ENCODE results near the gene MERTK.
"Not testable (repeated sequence)": the region's sequence is repeated elsewhere in the genome, so short reads cannot be mapped to it uniquely, and the experiment has no call there.

The MERTK gene

GRCh38 chr2:111898703-111899514 is 502 bp downstream of the MERTK start:
- under 1% methylated on average over 70 of the region's 70 CpGs for WGBS

GRCh38 chr2:111900859-111901258 is 2.5 kb downstream of the MERTK start:
- Histone ChIP-seq H3K36me3 (ENCODE audit: insufficient read depth, low read length) (no peaks in the 10 kb centered on the region), H3K9ac (ENCODE audit: low read depth, low read length) (no peak overlapping the region), H3K4me1 (ENCODE audit: insufficient read depth, low read length) (peaks cover 21% of the 10 kb centered on the region), H3K4me3 (ENCODE audit: low read length) (no peak overlapping the region), H3K27me3 (ENCODE audit: insufficient read depth, low read length) (peaks cover 35% of the 10 kb centered on the region), H3K27ac (ENCODE audit: low read depth, low read length) (no peak overlapping the region), H3K9me3 (ENCODE audit: insufficient read depth, low read depth, low read length) (no peaks in the 10 kb centered on the region)
- 43% methylated on average over 3 of the region's 3 CpGs for WGBS

More at GRCh38 chr2:111898703-111899514, 502 bp downstream of the MERTK start:
- no peaks in the 10 kb centered on the region for H3K36me3 ChIP-seq (ENCODE audit: insufficient read depth, low read length)
- peak overlapping the region; percentile 59 for H3K9ac ChIP-seq (ENCODE audit: low read depth, low read length)
- H3K4me3 ChIP-seq (ENCODE audit: low read length) = peak overlapping the region; percentile 90
- H3K4me1 ChIP-seq (ENCODE audit: insufficient read depth, low read length) = peaks cover 15% of the 10 kb centered on the region
- H3K9me3 ChIP-seq (ENCODE audit: insufficient read depth, low read depth, low read length) = no peaks in the 10 kb centered on the region
- peak overlapping the region; percentile 46; the same call in 1 of the 2 replicates for H3K27ac ChIP-seq (ENCODE audit: low read depth, low read length)
- H3K27me3 ChIP-seq (ENCODE audit: insufficient read depth, low read length) = peaks cover 35% of the 10 kb centered on the region

GRCh38 chr2:111903516-111903915 is 5.1 kb downstream of the MERTK start:
- peaks cover 22% of the 10 kb centered on the region for H3K27me3 ChIP-seq (ENCODE audit: insufficient read depth, low read length)
- whole genome bisulfite sequencing = 30% methylated on average over 2 of the region's 3 CpGs
- H3K9ac ChIP-seq (ENCODE audit: low read depth, low read length) = no peak overlapping the region
- H3K9me3 ChIP-seq (ENCODE audit: insufficient read depth, low read depth, low read length) = no peaks in the 10 kb centered on the region
- peaks cover 34% of the 10 kb centered on the region for H3K4me1 ChIP-seq (ENCODE audit: insufficient read depth, low read length)
- H3K27ac ChIP-seq (ENCODE audit: low read depth, low read length) = no peak overlapping the region
- H3K4me3 ChIP-seq (ENCODE audit: low read length) = no peak overlapping the region
- H3K36me3 ChIP-seq (ENCODE audit: insufficient read depth, low read length) = no peaks in the 10 kb centered on the region

DNA sequence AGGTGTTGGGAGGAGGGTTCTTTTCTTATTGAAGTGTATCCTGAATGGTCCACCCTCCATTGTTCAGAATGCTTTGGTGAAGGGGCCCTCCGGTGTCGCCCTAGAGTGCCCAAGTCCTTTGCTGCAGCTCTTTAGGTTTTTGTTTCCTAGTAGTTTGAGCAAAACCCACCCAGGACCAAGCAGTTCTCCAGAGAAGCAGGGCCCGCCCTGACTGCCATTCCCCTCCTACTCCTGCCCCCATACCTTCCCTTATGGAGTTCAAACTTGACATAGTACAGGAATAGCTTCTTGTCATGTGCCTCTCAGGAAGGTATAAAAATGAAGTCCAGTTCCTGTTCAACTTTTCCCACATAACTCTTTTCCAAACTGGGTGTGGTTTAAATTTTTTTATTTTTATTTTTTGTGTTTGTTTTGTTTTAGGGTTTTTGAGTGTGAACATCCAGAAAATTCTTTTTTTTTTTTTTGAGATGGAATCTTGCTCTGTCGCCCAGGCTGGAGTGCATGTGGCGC is 5.6 kb downstream of the MERTK start:
- H3K4me1 ChIP-seq (ENCODE audit: insufficient read depth, low read length) = peaks cover 39% of the 10 kb centered on the region
- no peak overlapping the region for H3K4me3 ChIP-seq (ENCODE audit: low read length)
- H3K9ac ChIP-seq (ENCODE audit: low read depth, low read length) = no peak overlapping the region
- peaks cover 19% of the 10 kb centered on the region for H3K27me3 ChIP-seq (ENCODE audit: insufficient read depth, low read length)
- H3K27ac ChIP-seq (ENCODE audit: low read depth, low read length) = no peak overlapping the region
- no peaks in the 10 kb centered on the region for H3K9me3 ChIP-seq (ENCODE audit: insufficient read depth, low read depth, low read length)
- 69% methylated on average over 5 of the region's 5 CpGs for WGBS
- no peaks in the 10 kb centered on the region for H3K36me3 ChIP-seq (ENCODE audit: insufficient read depth, low read length)

- Histone ChIP-seq H3K36me3 (ENCODE audit: insufficient read depth, low read length) (no peaks in the 10 kb centered on the region), H3K9me3 (ENCODE audit: insufficient read depth, low read depth, low read length) (no peaks in the 10 kb centered on the region), H3K27me3 (ENCODE audit: insufficient read depth, low read length) (peaks cover 10% of the 10 kb centered on the region), H3K27ac (ENCODE audit: low read depth, low read length) (no peak overlapping the region), H3K4me3 (ENCODE audit: low read length) (no peak overlapping the region), H3K9ac (ENCODE audit: low read depth, low read length) (no peak overlapping the region), H3K4me1 (ENCODE audit: insufficient read depth, low read length) (peaks cover 40% of the 10 kb centered on the region)
- 86% methylated on average over 10 of the region's 10 CpGs for WGBS
These were observed 6.5 kb downstream of the MERTK start for GRCh38 chr2:111904726-111905474.

DNA sequence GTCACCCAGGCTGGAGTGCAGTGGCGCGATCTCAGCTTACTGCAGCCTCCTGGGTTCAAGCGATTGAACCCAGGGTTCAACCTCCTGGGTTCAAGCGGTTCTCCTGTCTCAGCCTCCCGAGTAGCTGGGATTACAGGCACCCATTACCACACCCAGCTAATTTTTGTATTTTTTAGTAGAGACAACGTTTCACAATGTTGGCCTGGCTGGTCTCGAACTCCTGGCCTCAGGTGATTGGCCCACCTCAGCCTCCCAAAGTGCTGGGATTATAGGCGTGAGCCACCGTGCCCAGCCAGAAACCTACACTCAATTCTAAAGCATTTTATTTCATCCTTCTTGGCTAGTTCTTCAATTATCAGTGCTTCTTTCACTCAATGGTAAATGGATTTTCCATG is 7.1 kb downstream of the MERTK start:
- H3K9me3 ChIP-seq (ENCODE audit: insufficient read depth, low read depth, low read length); H3K27ac ChIP-seq (ENCODE audit: low read depth, low read length); H3K27me3 ChIP-seq (ENCODE audit: insufficient read depth, low read length); H3K36me3 ChIP-seq (ENCODE audit: insufficient read depth, low read length); H3K9ac ChIP-seq (ENCODE audit: low read depth, low read length); H3K4me3 ChIP-seq (ENCODE audit: low read length): not testable (repeated sequence)
- peaks cover 37% of the 10 kb centered on the region for H3K4me1 ChIP-seq (ENCODE audit: insufficient read depth, low read length)
- WGBS = 92% methylated on average over 9 of the region's 9 CpGs

DNA sequence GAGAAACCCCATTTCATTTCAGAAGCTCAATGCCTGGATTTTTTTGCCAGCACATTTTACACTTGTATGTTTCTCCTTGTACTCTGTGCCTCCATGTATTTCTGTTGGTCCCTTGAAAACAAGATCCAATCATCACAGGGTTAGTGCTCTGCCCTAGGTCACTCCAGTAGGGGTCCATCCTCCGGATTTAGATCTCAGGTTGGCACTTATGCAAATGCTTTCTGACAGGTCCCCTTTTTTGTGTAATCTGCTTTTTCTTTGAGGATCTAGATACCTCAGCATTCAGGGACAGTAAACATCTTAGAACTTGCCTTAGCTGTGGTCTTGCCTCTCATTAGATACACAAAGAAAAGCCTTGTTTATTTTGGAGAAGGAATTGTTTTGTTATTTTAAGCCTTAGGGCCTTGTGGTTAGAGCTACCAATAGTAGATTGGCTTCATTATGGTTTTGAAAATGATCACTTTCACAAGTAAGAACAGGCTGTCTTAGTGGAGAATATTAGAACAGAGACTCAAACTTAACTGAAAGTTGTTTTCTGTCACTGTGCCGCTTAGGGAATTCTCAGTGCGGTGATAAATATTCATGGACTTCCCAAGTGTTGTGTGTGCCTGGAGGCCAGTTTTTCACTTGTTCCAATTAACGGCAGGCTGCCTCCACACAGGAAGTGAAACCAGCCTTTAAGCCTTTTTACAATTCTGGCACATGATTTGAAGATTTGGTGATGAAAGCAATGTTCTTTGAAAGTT is 7.8 kb downstream of the MERTK start:
- Histone ChIP-seq H3K36me3 (ENCODE audit: insufficient read depth, low read length) (no peaks in the 10 kb centered on the region), H3K4me1 (ENCODE audit: insufficient read depth, low read length) (peaks cover 37% of the 10 kb centered on the region), H3K9me3 (ENCODE audit: insufficient read depth, low read depth, low read length) (no peaks in the 10 kb centered on the region), H3K9ac (ENCODE audit: low read depth, low read length) (no peak overlapping the region), H3K27ac (ENCODE audit: low read depth, low read length) (no peak overlapping the region), H3K27me3 (ENCODE audit: insufficient read depth, low read length) (no peaks in the 10 kb centered on the region), H3K4me3 (ENCODE audit: low read length) (no peak overlapping the region)
- 34% methylated on average over 4 of the region's 4 CpGs for WGBS

GRCh38 chr2:111908578-111908977 is 10.2 kb downstream of the MERTK start:
- Histone ChIP-seq H3K9ac (ENCODE audit: low read depth, low read length) (no peak overlapping the region), H3K4me3 (ENCODE audit: low read length) (no peak overlapping the region), H3K4me1 (ENCODE audit: insufficient read depth, low read length) (peaks cover 31% of the 10 kb centered on the region), H3K9me3 (ENCODE audit: insufficient read depth, low read depth, low read length) (no peaks in the 10 kb centered on the region), H3K27ac (ENCODE audit: low read depth, low read length) (no peak overlapping the region), H3K36me3 (ENCODE audit: insufficient read depth, low read length) (no peaks in the 10 kb centered on the region), H3K27me3 (ENCODE audit: insufficient read depth, low read length) (no peaks in the 10 kb centered on the region)
- WGBS = 100% methylated on average over 1 of the region's 1 CpG

GRCh38 chr2:111909079-111909478 is 10.7 kb downstream of the MERTK start:
- no peaks in the 10 kb centered on the region for H3K9me3 ChIP-seq (ENCODE audit: insufficient read depth, low read depth, low read length)
- WGBS = 82% methylated on average over 3 of the region's 3 CpGs
- H3K36me3 ChIP-seq (ENCODE audit: insufficient read depth, low read length) = no peaks in the 10 kb centered on the region
- H3K27ac ChIP-seq (ENCODE audit: low read depth, low read length) = no peak overlapping the region
- no peak overlapping the region for H3K4me3 ChIP-seq (ENCODE audit: low read length)
- peaks cover 26% of the 10 kb centered on the region for H3K4me1 ChIP-seq (ENCODE audit: insufficient read depth, low read length)
- H3K27me3 ChIP-seq (ENCODE audit: insufficient read depth, low read length) = no peaks in the 10 kb centered on the region
- no peak overlapping the region for H3K9ac ChIP-seq (ENCODE audit: low read depth, low read length)

DNA sequence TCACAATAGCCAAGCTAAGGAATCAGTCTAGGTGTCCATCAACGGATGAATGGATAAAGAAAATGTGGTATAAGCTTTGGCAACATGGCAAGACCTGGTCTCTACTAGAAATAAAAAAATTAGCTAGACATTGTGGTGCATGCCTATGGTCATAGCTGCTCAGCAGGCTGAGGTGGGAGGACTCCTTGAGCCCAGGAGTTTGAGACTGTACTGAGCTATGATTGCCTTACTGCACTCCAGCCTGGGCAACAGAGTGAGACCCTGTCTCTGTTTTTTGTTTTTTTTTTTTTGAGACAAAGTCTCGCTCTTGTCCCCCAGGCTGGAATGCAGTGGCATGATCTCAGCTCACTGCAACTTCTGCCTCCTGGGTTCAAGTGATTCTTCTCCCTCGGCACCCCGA is 11.6 kb downstream of the MERTK start:
- not testable (repeated sequence) for H3K9ac ChIP-seq (ENCODE audit: low read depth, low read length); H3K36me3 ChIP-seq (ENCODE audit: insufficient read depth, low read length); H3K27ac ChIP-seq (ENCODE audit: low read depth, low read length); H3K27me3 ChIP-seq (ENCODE audit: insufficient read depth, low read length); H3K4me3 ChIP-seq (ENCODE audit: low read length); H3K9me3 ChIP-seq (ENCODE audit: insufficient read depth, low read depth, low read length)
- WGBS = 93% methylated on average over 4 of the region's 4 CpGs
- H3K4me1 ChIP-seq (ENCODE audit: insufficient read depth, low read length) = peaks cover 22% of the 10 kb centered on the region
